DND-41 (cell line): ENCODE data around the gene PRR14L.

ENCODE experiments used
- ATAC-seq: fragments of 200-7000 bp; cut with Tn5 transposase; 3 replicates; pipeline ENCODE4 v1.9.1; 2021; ENCODE audit warnings: low read depth; ENCODE audit not compliant: insufficient read depth
- DNase-seq: peaks from one replicate; pipeline ENCODE4 v3.0.0-alpha.2; 2020
- H2AFZ ChIP-seq: 2 replicates; pipeline ENCODE4 v1.6.0; 2012; ENCODE audit warnings: low read depth, low read length
- H3K27ac ChIP-seq: 2 replicates; pipeline ENCODE4 v1.5.1; 2012; ENCODE audit warnings: low read length, inconsistent platforms
- H3K27me3 ChIP-seq: fragments of 200-600 bp; sonication (generic); 2 replicates; pipeline ENCODE4 v1.6.0; 2012; ENCODE audit warnings: low read length, mild to moderate bottlenecking, inconsistent platforms; ENCODE audit not compliant: insufficient read depth, poor library complexity
- H3K36me3 ChIP-seq: 2 replicates; pipeline ENCODE4 v1.5.1; 2012; ENCODE audit warnings: low read length, inconsistent platforms; ENCODE audit not compliant: insufficient read depth
- H3K4me1 ChIP-seq: 2 replicates; pipeline ENCODE4 v1.5.1; 2012; ENCODE audit warnings: mild to moderate bottlenecking, low read length; ENCODE audit not compliant: insufficient read depth
- H3K4me2 ChIP-seq: 2 replicates; pipeline ENCODE4 v1.6.0; 2012; ENCODE audit warnings: mild to moderate bottlenecking, moderate library complexity, low read length, inconsistent platforms; ENCODE audit not compliant: insufficient read depth
- H3K4me3 ChIP-seq, 2 experiments: fragments of 200-600 bp in 1 of 2; shearing (Covaris generic) in 1 of 2; 2 replicates each; pipeline ENCODE4 v1.5.1; 2012 to 2016; ENCODE audit warnings: inconsistent platforms in 2 of 2, low read length in 2 of 2, mild to moderate bottlenecking in 2 of 2, low read depth in 1 of 2, moderate library complexity in 1 of 2
- H3K79me2 ChIP-seq: 2 replicates; pipeline ENCODE4 v1.6.0; 2012; ENCODE audit warnings: low read length, inconsistent platforms; ENCODE audit not compliant: insufficient read depth
- H3K9ac ChIP-seq: 2 replicates; pipeline ENCODE4 v1.6.0; 2012; ENCODE audit warnings: low read depth, mild to moderate bottlenecking, inconsistent platforms, low read length, moderate library complexity
- H3K9me3 ChIP-seq: 2 replicates; pipeline ENCODE4 v1.5.1; 2012; ENCODE audit warnings: low read length, moderate library complexity, mild to moderate bottlenecking, inconsistent platforms; ENCODE audit not compliant: insufficient read depth, severe bottlenecking
- H4K20me1 ChIP-seq: 2 replicates; pipeline ENCODE4 v1.6.0; 2012; ENCODE audit warnings: low read length; ENCODE audit not compliant: insufficient read depth
- CTCF ChIP-seq: IDR thresholded peaks from 2 replicates; pipeline ENCODE4 v1.5.1; 2012; ENCODE audit warnings: borderline replicate concordance, low read length, moderate library complexity, mild to moderate bottlenecking; ENCODE audit not compliant: poor library complexity, severe bottlenecking; ENCODE audit errors: extremely low read depth
- EZH2 ChIP-seq: IDR thresholded peaks from 3 replicates; pipeline ENCODE4 v1.6.1; 2012; ENCODE audit warnings: borderline replicate concordance, low read depth, mild to moderate bottlenecking, moderate library complexity, low read length, inconsistent platforms; ENCODE audit not compliant: severe bottlenecking

PRR14L gene

GRCh38 chr22:31654408-31654807 is 95.5 kb downstream of the PRR14L start:
- Histone ChIP-seq H3K4me1 (no peaks in the 10 kb centered on the region), H4K20me1 (peaks cover 5% of the 10 kb centered on the region; the same call in 1 of the 2 replicates), H3K9ac (no peak overlapping the region), H3K79me2 (peaks cover 59% of the 10 kb centered on the region), H2AFZ (no peak overlapping the region), H3K4me3 (no peak overlapping the region), H3K27me3 (no peaks in the 10 kb centered on the region), H3K36me3 (peaks cover 5% of the 10 kb centered on the region; the same call in 1 of the 2 replicates), H3K27ac (no peak overlapping the region), H3K4me2 (no peak overlapping the region), H3K9me3 (no peaks in the 10 kb centered on the region)
- ATAC-seq (no peak), DNase-seq (no peak)
- TF ChIP-seq EZH2 (no peak), CTCF (no peak)

- H3K4me3 ChIP-seq, result no peak overlapping the region
- H3K4me1 ChIP-seq, result no peaks in the 10 kb centered on the region
- DNase-seq (no peak), ATAC-seq (no peak)
- H3K27me3 ChIP-seq, result no peaks in the 10 kb centered on the region
- H3K9ac ChIP-seq, result no peak overlapping the region
- H3K36me3 ChIP-seq, result peaks cover 8% of the 10 kb centered on the region
- H3K79me2 ChIP-seq, result peaks cover 55% of the 10 kb centered on the region
- TF ChIP-seq EZH2 (no peak), CTCF (no peak)
- peaks cover 5% of the 10 kb centered on the region; the same call in 1 of the 2 replicates for H4K20me1 ChIP-seq
- no peak overlapping the region for H2AFZ ChIP-seq
- no peak overlapping the region for H3K27ac ChIP-seq
- no peaks in the 10 kb centered on the region for H3K9me3 ChIP-seq
- no peak overlapping the region for H3K4me2 ChIP-seq
These were observed 96.0 kb downstream of the PRR14L start for GRCh38 chr22:31653944-31654343.

- no peaks in the 10 kb centered on the region for H3K9me3 ChIP-seq
- H3K4me3 ChIP-seq, result no peak overlapping the region
- no peaks in the 10 kb centered on the region for H3K27me3 ChIP-seq
- H3K27ac ChIP-seq, result no peak overlapping the region
- peaks cover 14% of the 10 kb centered on the region for H3K36me3 ChIP-seq
- no peak overlapping the region for H3K9ac ChIP-seq
- no peak overlapping the region for H2AFZ ChIP-seq
- ATAC-seq (no peak), DNase-seq (no peak)
- peaks cover 46% of the 10 kb centered on the region for H3K79me2 ChIP-seq
- TF ChIP-seq EZH2, result no peak
- no peak for TF ChIP-seq CTCF
- no peak overlapping the region for H3K4me2 ChIP-seq
- peaks cover 5% of the 10 kb centered on the region; the same call in 1 of the 2 replicates for H4K20me1 ChIP-seq
- no peaks in the 10 kb centered on the region for H3K4me1 ChIP-seq
These were observed 96.8 kb downstream of the PRR14L start for GRCh38 chr22:31652911-31653684.
